ENCODE results near the gene NPR3. TPM values are rescaled to one million over a fixed set of nuclear protein-coding genes. Genes with fewer than 3 reads are reported as not detected.

Gene NPR3, protein sequence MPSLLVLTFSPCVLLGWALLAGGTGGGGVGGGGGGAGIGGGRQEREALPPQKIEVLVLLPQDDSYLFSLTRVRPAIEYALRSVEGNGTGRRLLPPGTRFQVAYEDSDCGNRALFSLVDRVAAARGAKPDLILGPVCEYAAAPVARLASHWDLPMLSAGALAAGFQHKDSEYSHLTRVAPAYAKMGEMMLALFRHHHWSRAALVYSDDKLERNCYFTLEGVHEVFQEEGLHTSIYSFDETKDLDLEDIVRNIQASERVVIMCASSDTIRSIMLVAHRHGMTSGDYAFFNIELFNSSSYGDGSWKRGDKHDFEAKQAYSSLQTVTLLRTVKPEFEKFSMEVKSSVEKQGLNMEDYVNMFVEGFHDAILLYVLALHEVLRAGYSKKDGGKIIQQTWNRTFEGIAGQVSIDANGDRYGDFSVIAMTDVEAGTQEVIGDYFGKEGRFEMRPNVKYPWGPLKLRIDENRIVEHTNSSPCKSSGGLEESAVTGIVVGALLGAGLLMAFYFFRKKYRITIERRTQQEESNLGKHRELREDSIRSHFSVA
- total RNA-seq, result 21.7 TPM
- 1.8 TPM for polyA plus RNA-seq

DNA sequence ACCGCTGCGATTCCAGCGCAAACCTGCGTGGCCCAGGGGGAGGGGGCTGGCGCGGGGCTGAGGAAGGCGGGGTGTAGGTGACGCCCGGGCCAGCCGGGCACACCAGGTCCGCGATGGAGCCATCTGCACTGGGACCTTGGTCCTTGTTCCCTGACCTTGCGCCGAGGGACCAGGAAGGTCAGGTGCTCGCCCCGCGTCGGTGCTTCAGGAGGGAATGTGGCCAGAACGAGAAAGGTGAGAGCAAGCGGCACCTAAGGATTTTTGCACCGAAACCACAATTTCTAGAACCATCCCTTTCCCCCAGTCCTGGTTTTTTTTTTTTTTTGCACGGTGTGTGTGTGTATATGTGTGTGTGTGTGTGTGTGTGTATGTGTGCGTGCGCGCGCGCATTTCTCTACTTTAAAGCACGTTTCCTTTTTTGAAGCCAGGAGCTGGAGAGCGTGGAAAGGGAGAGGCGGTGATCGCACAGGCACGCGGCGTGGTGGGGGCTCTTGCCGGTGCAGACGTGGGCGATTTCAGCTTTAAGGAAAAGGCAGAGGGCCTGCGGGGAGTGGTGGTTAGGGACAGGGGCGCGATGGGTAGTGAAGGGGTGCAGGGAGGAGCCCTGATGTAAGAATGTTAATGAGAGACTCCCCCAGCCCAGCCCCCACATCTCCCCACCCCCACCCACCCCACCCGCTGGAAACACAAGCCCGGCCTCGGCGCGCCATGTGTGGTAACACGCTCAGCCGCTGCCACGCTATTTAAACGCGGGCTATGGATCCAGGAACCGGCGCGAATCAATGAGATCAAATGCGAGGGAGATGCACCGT lies at the start of gene NPR3:
NPR3 (plus strand) TSS at position 772 of the 812 bp plus-strand sequence. CDS start 456 bp downstream, outside the sequence.
- DNase-seq (ENCODE audit: extremely low spot score), result no peak
- Histone ChIP-seq H3K4me1 (ENCODE audit: insufficient read depth) (no peaks in the 10 kb centered on the region), H3K36me3 (ENCODE audit: insufficient read depth) (no peaks in the 10 kb centered on the region), H3K4me3 (ENCODE audit: low read depth, low read length) (peak within 1 kb of the TSS; percentile 64), H3K27ac (ENCODE audit: low read depth) (no peak within 1 kb of the TSS)
- under 1% methylated on average over 55 of the region's 55 CpGs for WGBS

- DNase-seq (ENCODE audit: extremely low spot score), result no peak
- H3K4me1 ChIP-seq (ENCODE audit: insufficient read depth), result no peaks in the 10 kb centered on the region
- no peak overlapping the region for H3K4me3 ChIP-seq (ENCODE audit: low read depth, low read length)
- H3K36me3 ChIP-seq (ENCODE audit: insufficient read depth), result no peaks in the 10 kb centered on the region
- no peak overlapping the region for H3K27ac ChIP-seq (ENCODE audit: low read depth)
- WGBS, result 90% methylated on average over 8 of the region's 8 CpGs
These were observed 46.6 kb upstream of the NPR3 start for GRCh38 chr5:32664523-32664922.

DNA sequence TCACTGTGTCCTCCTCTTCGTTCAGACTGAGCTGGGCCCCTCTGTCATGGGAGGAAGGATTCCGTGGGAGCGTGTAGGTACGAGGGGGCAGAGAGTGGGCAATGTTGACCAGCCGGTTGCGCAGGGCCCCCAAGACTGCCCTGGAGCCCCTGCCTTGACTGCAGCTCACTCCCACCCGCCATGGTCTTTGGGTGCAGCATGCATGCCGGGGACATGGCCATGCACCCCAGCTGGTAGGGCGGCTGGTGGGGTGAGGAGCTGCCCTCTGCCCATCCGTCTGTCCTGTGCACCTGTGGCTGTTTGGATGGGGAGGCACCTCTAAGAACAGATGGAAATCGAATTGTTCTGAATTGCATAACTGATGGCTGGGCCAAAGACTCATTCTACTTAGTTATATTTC lies 42.6 kb upstream of the NPR3 start:
- Histone ChIP-seq H3K27ac (ENCODE audit: low read depth) (no peak overlapping the region), H3K36me3 (ENCODE audit: insufficient read depth) (no peaks in the 10 kb centered on the region), H3K4me3 (ENCODE audit: low read depth, low read length) (no peak overlapping the region), H3K4me1 (ENCODE audit: insufficient read depth) (no peaks in the 10 kb centered on the region)
- DNase-seq (ENCODE audit: extremely low spot score), result no peak
- WGBS, result 84% methylated on average over 11 of the region's 11 CpGs

GRCh38 chr5:32673272-32673671 lies 37.8 kb upstream of the NPR3 start:
- Histone ChIP-seq H3K4me3 (ENCODE audit: low read depth, low read length) (no peak overlapping the region), H3K27ac (ENCODE audit: low read depth) (no peak overlapping the region), H3K36me3 (ENCODE audit: insufficient read depth) (no peaks in the 10 kb centered on the region), H3K4me1 (ENCODE audit: insufficient read depth) (no peaks in the 10 kb centered on the region)
- 93% methylated on average over 12 of the region's 12 CpGs for WGBS
- DNase-seq (ENCODE audit: extremely low spot score), result no peak

GRCh38 chr5:32677023-32677422 lies 34.1 kb upstream of the NPR3 start:
- Histone ChIP-seq H3K27ac (ENCODE audit: low read depth) (no peak overlapping the region), H3K4me1 (ENCODE audit: insufficient read depth) (no peaks in the 10 kb centered on the region), H3K4me3 (ENCODE audit: low read depth, low read length) (no peak overlapping the region), H3K36me3 (ENCODE audit: insufficient read depth) (no peaks in the 10 kb centered on the region)
- WGBS, result 80% methylated on average over 7 of the region's 7 CpGs
- no peak for DNase-seq (ENCODE audit: extremely low spot score)

GRCh38 chr5:32678472-32678871 lies 32.6 kb upstream of the NPR3 start:
- 92% methylated on average over 11 of the region's 11 CpGs for WGBS

GRCh38 chr5:32679218-32679617 lies 31.9 kb upstream of the NPR3 start:
- H3K4me3 ChIP-seq (ENCODE audit: low read depth, low read length), result no peak overlapping the region
- H3K4me1 ChIP-seq (ENCODE audit: insufficient read depth), result no peaks in the 10 kb centered on the region
- no peaks in the 10 kb centered on the region for H3K36me3 ChIP-seq (ENCODE audit: insufficient read depth)
- no peak for DNase-seq (ENCODE audit: extremely low spot score)
- H3K27ac ChIP-seq (ENCODE audit: low read depth), result no peak overlapping the region
- WGBS, result 77% methylated on average over 1 of the region's 1 CpG

More at GRCh38 chr5:32678472-32678871, 32.6 kb upstream of the NPR3 start:
- no peaks in the 10 kb centered on the region for H3K36me3 ChIP-seq (ENCODE audit: insufficient read depth)
- DNase-seq (ENCODE audit: extremely low spot score), result no peak
- no peaks in the 10 kb centered on the region for H3K4me1 ChIP-seq (ENCODE audit: insufficient read depth)
- no peak overlapping the region for H3K4me3 ChIP-seq (ENCODE audit: low read depth, low read length)
- H3K27ac ChIP-seq (ENCODE audit: low read depth), result no peak overlapping the region

- Histone ChIP-seq H3K4me1 (ENCODE audit: insufficient read depth) (no peaks in the 10 kb centered on the region), H3K36me3 (ENCODE audit: insufficient read depth) (peaks cover 2% of the 10 kb centered on the region), H3K4me3 (ENCODE audit: low read depth, low read length) (no peak overlapping the region), H3K27ac (ENCODE audit: low read depth) (no peak overlapping the region)
- no peak for DNase-seq (ENCODE audit: extremely low spot score)
- 82% methylated on average over 2 of the region's 2 CpGs for WGBS
These were observed 30.9 kb upstream of the NPR3 start for GRCh38 chr5:32680183-32680582.

- H3K4me1 ChIP-seq (ENCODE audit: insufficient read depth), result no peaks in the 10 kb centered on the region
- peaks cover 2% of the 10 kb centered on the region for H3K36me3 ChIP-seq (ENCODE audit: insufficient read depth)
- 31% methylated on average over 2 of the region's 2 CpGs for WGBS
- DNase-seq (ENCODE audit: extremely low spot score), result no peak
- H3K4me3 ChIP-seq (ENCODE audit: low read depth, low read length), result no peak overlapping the region
- H3K27ac ChIP-seq (ENCODE audit: low read depth), result no peak overlapping the region
These were observed 28.0 kb upstream of the NPR3 start for GRCh38 chr5:32683125-32683524.

GRCh38 chr5:32684260-32684659 lies 26.9 kb upstream of the NPR3 start:
- Histone ChIP-seq H3K4me3 (ENCODE audit: low read depth, low read length) (no peak overlapping the region), H3K36me3 (ENCODE audit: insufficient read depth) (peaks cover 2% of the 10 kb centered on the region), H3K4me1 (ENCODE audit: insufficient read depth) (no peaks in the 10 kb centered on the region), H3K27ac (ENCODE audit: low read depth) (no peak overlapping the region)
- WGBS, result 98% methylated on average over 1 of the region's 1 CpG
- no peak for DNase-seq (ENCODE audit: extremely low spot score)

DNA sequence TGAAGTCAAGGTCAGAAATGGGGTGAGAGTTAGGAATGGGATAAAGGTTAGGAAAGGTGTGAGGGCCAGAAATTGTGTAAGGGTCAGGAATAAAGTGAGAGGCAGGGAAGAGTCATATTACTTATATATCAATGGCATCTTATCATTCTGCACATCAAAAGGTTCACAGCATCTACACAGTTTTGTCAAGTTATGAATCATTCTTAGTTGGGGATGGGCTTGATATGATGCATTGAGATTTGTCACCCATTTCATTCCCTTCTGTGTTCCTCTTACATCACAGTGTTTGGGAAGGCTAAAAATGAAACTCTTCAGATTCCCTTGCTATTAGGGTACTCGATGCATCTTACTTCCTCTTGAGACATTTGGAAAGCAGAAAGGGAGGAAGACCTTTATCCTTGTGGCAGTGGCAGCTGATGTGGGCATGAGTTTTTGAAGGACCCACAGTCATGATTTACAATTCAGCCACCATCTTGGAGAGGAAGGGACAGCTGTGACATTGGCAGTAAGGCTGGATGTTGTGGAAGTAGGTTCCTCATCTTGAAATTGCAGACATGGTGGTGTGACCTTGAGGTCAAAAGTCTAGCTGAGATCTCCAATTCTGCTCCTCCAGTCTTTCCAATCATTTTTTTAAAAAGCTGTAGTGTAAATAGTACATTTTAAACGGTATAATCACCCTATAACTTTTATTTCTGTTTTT lies 24.2 kb upstream of the NPR3 start:
- 60% methylated on average over 2 of the region's 2 CpGs for WGBS
- Histone ChIP-seq H3K27ac (ENCODE audit: low read depth) (no peak overlapping the region), H3K36me3 (ENCODE audit: insufficient read depth) (peaks cover 2% of the 10 kb centered on the region), H3K4me1 (ENCODE audit: insufficient read depth) (no peaks in the 10 kb centered on the region), H3K4me3 (ENCODE audit: low read depth, low read length) (no peak overlapping the region)
- no peak for DNase-seq (ENCODE audit: extremely low spot score)

DNA sequence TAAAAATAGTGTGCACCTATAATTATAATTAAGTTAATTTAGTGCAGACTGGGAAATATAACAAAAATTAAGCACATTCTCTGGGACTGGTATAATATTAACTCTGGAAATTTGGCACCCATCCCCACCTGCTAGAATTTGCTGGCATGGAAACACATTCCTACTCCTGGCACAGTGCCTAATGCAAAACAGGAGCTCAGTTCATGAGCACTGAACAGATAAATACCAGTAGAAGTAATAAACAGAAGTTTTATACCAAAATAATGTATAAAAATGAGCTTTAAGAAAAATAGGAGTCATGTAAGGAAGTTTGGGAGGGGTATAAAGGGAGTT lies 23.7 kb upstream of the NPR3 start:
- Histone ChIP-seq H3K4me1 (ENCODE audit: insufficient read depth) (no peaks in the 10 kb centered on the region), H3K27ac (ENCODE audit: low read depth) (no peak overlapping the region), H3K36me3 (ENCODE audit: insufficient read depth) (peaks cover 2% of the 10 kb centered on the region), H3K4me3 (ENCODE audit: low read depth, low read length) (no peak overlapping the region)
- no peak for DNase-seq (ENCODE audit: extremely low spot score)

DNA sequence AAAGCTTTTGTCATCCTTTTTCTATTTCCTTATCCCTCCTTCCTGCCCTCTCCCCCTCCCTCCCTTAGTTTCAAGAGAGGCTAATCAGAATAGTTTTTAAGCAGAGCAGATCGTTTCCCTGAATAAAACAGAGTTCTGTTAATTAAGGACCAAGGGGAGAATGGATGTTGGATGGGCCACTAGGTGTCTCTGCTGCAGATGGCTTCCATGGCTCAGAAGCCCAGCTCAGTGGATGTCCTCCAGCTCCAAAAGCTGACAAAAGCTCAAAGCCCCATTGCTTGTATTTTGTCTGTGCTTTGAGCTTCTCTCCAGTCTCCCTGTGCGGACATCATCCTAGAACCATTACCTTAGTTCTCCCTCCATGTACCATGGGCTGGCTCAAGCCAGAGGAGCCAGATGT lies 21.0 kb upstream of the NPR3 start:
- WGBS, result 78% methylated on average over 2 of the region's 2 CpGs
- no peak overlapping the region for H3K4me3 ChIP-seq (ENCODE audit: low read depth, low read length)
- DNase-seq (ENCODE audit: extremely low spot score), result no peak
- no peak overlapping the region for H3K27ac ChIP-seq (ENCODE audit: low read depth)
- H3K36me3 ChIP-seq (ENCODE audit: insufficient read depth), result no peaks in the 10 kb centered on the region
- H3K4me1 ChIP-seq (ENCODE audit: insufficient read depth), result no peaks in the 10 kb centered on the region

All from urinary bladder (tissue), 4 donors.